Ascending aorta (tissue), 2 donors: ENCODE data around the gene CST6. TPM values are rescaled to one million over a fixed set of nuclear protein-coding genes. Genes with fewer than 3 reads are reported as not detected.

Experiments used
- DNase-seq, 2 donors: peaks; one replicate each; pipeline ENCODE4 v3.0.0-alpha.2; 2019; ENCODE audit warnings: low spot score in 2 of 2
- H3K27ac ChIP-seq, 2 donors: fragments of 200-600 bp; sonication (generic); one replicate each; pipeline ENCODE4 v1.5.1; 2016 to 2017; ENCODE audit warnings: mild to moderate bottlenecking in 1 of 2
- H3K27me3 ChIP-seq: fragments of 200-600 bp; sonication (generic); one replicate; pipeline ENCODE4 v1.5.1; 2017
- H3K36me3 ChIP-seq, 2 donors: fragments of 200-600 bp; sonication (generic); one replicate each; pipeline ENCODE4 v1.5.1; 2016
- H3K4me1 ChIP-seq, 2 donors: fragments of 200-600 bp; sonication (generic); one replicate each; pipeline ENCODE4 v1.5.1; 2016 to 2017; ENCODE audit warnings: mild to moderate bottlenecking in 1 of 2
- H3K4me3 ChIP-seq, 2 donors: fragments of 200-600 bp; sonication (generic); one replicate each; pipeline ENCODE4 v1.5.1; 2016 to 2017; ENCODE audit warnings: mild to moderate bottlenecking in 1 of 2
- H3K9me3 ChIP-seq, 2 donors: fragments of 200-600 bp; sonication (generic); one replicate each; pipeline ENCODE4 v1.5.1; 2016
- CTCF ChIP-seq, 3 experiments: fragments of 200-600 bp in 2 of 3; fragments of 450-650 bp in 1 of 3; sonication (generic) in 2 of 3; IDR thresholded peaks; one replicate each; pipeline ENCODE4 v1.5.1; 2016 to 2019; ENCODE audit warnings: antibody characterized with exemption in 3 of 3, mild to moderate bottlenecking in 1 of 3, moderate library complexity in 1 of 3
- intact Hi-C: fragments of 100-400 bp; cut with DNase I; formaldehyde crosslinking; loops from one replicate; pipeline ENCODE4 v1.15.1; 2023
- total RNA-seq: library from RNA; depleted of rRNA; stranded (reverse); fragments of >200 nt; gene quantifications from one replicate; pipeline ENCODE4 v1.1.0, GENCODE V29; 2016

CST6 gene
- total RNA-seq, 1 donor from 2014 or later: 4.4 TPM

DNA sequence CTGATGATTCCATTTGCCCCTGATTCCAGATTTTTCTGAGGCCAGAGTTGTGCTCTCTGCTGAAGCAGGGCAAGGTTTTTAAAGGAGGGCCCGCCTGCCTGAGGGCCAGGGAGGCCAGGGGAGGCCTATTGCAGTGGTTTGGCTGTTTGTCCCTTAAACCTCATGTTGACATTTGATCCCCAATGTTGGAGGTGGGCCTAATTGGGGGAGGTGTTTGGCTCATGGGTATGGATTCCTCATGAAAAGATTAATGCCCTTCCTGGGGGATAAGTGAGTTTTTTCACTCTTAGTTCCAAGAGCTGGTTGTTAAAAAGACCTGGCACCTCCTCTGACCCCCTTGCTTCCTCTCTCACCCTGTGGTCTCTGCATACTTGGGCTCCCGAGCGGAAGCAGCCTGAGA, 28.0 kb downstream of the CST6 start:
- Histone ChIP-seq H3K36me3 (no peaks in the 10 kb centered on the region), H3K27ac (no peak overlapping the region), H3K4me1 (no peaks in the 10 kb centered on the region), H3K9me3 (no peaks in the 10 kb centered on the region), H3K27me3 (no peaks in the 10 kb centered on the region), H3K4me3 (no peak overlapping the region)
- no peak for TF ChIP-seq CTCF (IDR thresholded peaks at IDR 0.05)
- no peak for DNase-seq
- intact Hi-C loops: no loop called here

GRCh38 chr11:66042227-66042995, 30.6 kb downstream of the CST6 start:
- Histone ChIP-seq H3K27ac (no peak overlapping the region), H3K27me3 (no peaks in the 10 kb centered on the region), H3K4me1 (no peaks in the 10 kb centered on the region), H3K36me3 (no peaks in the 10 kb centered on the region), H3K4me3 (no peak overlapping the region), H3K9me3 (no peaks in the 10 kb centered on the region)
- no peak for TF ChIP-seq CTCF (IDR thresholded peaks at IDR 0.05)
- intact Hi-C loops: no loop called here
- no peak for DNase-seq

DNA sequence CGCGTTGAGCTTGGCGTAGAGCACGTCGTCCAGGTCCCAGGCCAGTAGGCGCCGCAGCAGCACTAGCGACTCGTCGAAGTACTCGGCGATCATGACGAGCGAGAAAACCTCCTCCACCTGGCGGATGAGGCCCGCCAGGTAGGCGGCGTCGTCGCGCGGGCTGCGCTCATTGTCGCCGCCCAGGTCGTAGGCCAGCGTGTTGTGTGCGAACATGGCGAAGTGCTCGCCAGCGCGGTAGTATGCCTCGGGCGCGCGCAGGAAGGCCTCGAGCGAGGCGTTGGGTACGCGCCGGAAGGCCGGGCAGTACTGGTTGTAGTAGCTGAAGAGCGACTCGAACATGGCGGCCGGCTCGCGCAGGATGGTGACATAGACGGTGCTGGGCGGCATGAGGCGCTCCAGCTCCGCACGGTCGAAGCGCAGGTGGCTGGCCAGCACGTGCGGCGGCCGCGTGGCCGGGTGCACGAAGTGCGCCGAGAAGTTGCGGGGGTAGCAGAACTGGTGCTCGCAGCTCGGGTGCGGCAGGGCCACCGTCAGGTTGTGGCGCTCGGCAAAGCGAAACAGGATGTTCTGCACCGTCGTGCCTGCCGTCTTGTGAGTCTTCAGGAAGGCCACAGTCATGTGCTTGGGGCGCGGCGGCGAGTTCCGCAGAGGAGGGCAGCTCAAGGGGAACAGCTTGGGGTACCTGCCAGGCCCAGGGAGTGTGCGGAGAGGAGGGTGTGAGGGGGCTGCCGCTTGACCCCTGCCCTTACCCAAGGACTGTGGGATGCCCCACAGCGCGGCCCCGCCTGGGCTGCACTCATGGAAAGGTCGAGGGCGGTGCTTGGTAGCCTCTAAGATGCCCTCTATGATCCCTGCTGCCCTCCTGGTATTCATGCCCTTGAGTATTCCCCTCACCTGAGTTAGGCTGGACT, 31.4 kb downstream of the CST6 start:
- Histone ChIP-seq H3K27me3 (no peaks in the 10 kb centered on the region), H3K4me1 (no peaks in the 10 kb centered on the region), H3K9me3 (no peaks in the 10 kb centered on the region), H3K36me3 (no peaks in the 10 kb centered on the region), H3K27ac (no peak overlapping the region), H3K4me3 (no peak overlapping the region)
- TF ChIP-seq CTCF (IDR thresholded peaks at IDR 0.05): no peak
- intact Hi-C loops: no loop called here
- DNase-seq: no peak

DNA sequence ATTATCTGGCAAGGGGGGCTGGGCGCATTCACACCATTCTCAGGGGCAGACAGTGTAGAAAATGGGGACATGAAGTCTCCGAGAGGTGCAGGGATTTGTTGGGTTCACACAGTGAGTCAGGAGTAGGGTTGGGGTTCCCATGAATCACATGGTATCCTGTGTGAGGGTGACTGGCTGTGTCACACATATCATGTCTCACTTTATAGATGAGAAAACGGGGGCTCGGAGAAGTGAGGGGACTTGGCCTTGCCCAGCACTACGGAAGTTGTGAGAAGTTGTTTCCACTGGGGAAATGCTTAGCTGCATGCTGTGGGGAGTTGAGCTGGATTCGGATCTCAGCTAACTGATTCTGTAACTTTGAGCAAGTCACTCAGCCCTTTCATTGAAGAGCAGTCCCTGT, 32.9 kb downstream of the CST6 start:
- Histone ChIP-seq H3K27ac (no peak overlapping the region), H3K27me3 (no peaks in the 10 kb centered on the region), H3K9me3 (no peaks in the 10 kb centered on the region), H3K4me3 (no peak overlapping the region), H3K36me3 (no peaks in the 10 kb centered on the region), H3K4me1 (peaks cover 0 to 4% of the 10 kb centered on the region in 2 donors)
- DNase-seq: no peak
- TF ChIP-seq CTCF (IDR thresholded peaks at IDR 0.05): no peak
- intact Hi-C loops: no loop called here

DNA sequence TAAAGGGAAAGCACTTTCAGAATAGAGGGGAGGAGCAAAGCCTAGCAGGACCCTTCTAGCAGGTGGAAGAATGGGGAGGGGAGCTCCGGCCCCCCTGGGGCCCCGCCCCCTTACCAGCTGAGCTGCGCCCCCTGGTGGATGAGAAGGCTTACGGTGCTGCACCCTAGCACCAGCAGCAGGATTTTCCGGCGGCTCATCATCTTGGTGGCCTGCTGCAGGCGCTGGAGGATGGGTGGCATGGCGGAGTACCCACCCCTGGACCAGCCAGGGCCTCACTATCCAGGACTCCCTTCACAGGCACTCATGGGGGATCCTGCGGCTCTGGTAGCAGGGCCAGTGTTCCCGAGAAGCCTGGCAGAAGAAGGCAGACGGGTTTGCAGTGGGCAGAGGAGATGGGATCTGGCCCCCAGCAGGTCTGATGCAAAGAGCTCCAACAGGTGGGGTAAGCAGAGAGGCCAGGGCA, 33.4 kb downstream of the CST6 start:
- Histone ChIP-seq H3K4me1 (peaks cover 0 to 4% of the 10 kb centered on the region in 2 donors), H3K4me3 (no peak overlapping the region), H3K27ac (no peak overlapping the region), H3K36me3 (no peaks in the 10 kb centered on the region), H3K9me3 (no peaks in the 10 kb centered on the region), H3K27me3 (no peaks in the 10 kb centered on the region)
- DNase-seq: peak in 1 of 2 donors; percentile 82
- TF ChIP-seq CTCF (IDR thresholded peaks at IDR 0.05): peak; percentile 81 to 91 (median 86)
- intact Hi-C loops: no loop called here
